HFFc6 (cell line): Measurements from ENCODE around the gene DHDH. TPM values are rescaled to one million over a fixed set of nuclear protein-coding genes. Genes with fewer than 3 reads are reported as not detected.
A peak's percentile ranks its signal among the peaks of the same experiment; 100 is the strongest.
"Not testable (repeated sequence)": the region's sequence is repeated elsewhere in the genome, so short reads cannot be mapped to it uniquely, and the experiment has no call there.

Experiments used
- DNase-seq: peaks from one replicate; pipeline ENCODE4 v3.0.0-alpha.2; 2018
- H3K27ac Mint-ChIP-seq: 2 replicates; pipeline ENCODE4 v1.8.0; 2020; ENCODE audit warnings: mild to moderate bottlenecking, mixed read lengths
- H3K27me3 Mint-ChIP-seq: 2 replicates; pipeline ENCODE4 v1.8.0; 2021; ENCODE audit warnings: mild to moderate bottlenecking, moderate library complexity, mixed read lengths; ENCODE audit not compliant: insufficient read depth
- H3K36me3 Mint-ChIP-seq: 2 replicates; pipeline ENCODE4 v1.8.0; 2021; ENCODE audit warnings: low read depth, mixed read lengths
- H3K4me1 Mint-ChIP-seq: 2 replicates; pipeline ENCODE4 v1.8.0; 2020; ENCODE audit warnings: low read depth, mixed read lengths
- H3K4me3 Mint-ChIP-seq: 2 replicates; pipeline ENCODE4 v1.8.0; 2020; ENCODE audit warnings: mild to moderate bottlenecking, moderate library complexity, mixed read lengths
- H3K9me3 Mint-ChIP-seq: 2 replicates; pipeline ENCODE4 v1.8.0; 2020; ENCODE audit warnings: mild to moderate bottlenecking, mixed read lengths
- CTCF ChIP-seq: fragments of 200-600 bp; sonication (generic); IDR thresholded peaks from 2 replicates; pipeline ENCODE4 v1.5.0; 2021; ENCODE audit warnings: antibody characterized with exemption, mild to moderate bottlenecking
- total RNA-seq, 6 experiments: library from RNA; stranded (reverse); fragmentation: NEBNext Ultra II Directional; extraction: Animal tissue kit (Norgen Biotek cat#: 25700); gene quantifications; 2 replicates in 1 of 6; 3 replicates in 5 of 6; pipeline ENCODE4 v1.2.3, GENCODE V29; 2021

Gene DHDH
- total RNA-seq, 6 experiments from 2014 or later: not detected

- Mint-ChIP-seq H3K4me1 (peaks cover 8% of the 10 kb centered on the region), H3K36me3 (peaks cover 34% of the 10 kb centered on the region; the same call in 1 of the 2 replicates), H3K9me3 (no peaks in the 10 kb centered on the region), H3K27ac (no peak overlapping the region), H3K27me3 (no peaks in the 10 kb centered on the region; the same call in 1 of the 2 replicates), H3K4me3 (no peak overlapping the region)
- no peak for TF ChIP-seq CTCF
- DNase-seq: no peak
Observed at GRCh38 chr19:48905664-48906063, 27.8 kb upstream of the DHDH start.

- H3K4me1 Mint-ChIP-seq: peaks cover 1% of the 10 kb centered on the region
- no peak overlapping the region for H3K27ac Mint-ChIP-seq
- DNase-seq: no peak
- H3K4me3 Mint-ChIP-seq: no peak overlapping the region
- peaks cover 29% of the 10 kb centered on the region; the same call in 1 of the 2 replicates for H3K36me3 Mint-ChIP-seq
- H3K27me3 Mint-ChIP-seq: no peaks in the 10 kb centered on the region; the same call in 1 of the 2 replicates
- no peak for TF ChIP-seq CTCF
- no peaks in the 10 kb centered on the region for H3K9me3 Mint-ChIP-seq
Observed at GRCh38 chr19:48906324-48906723, 27.2 kb upstream of the DHDH start.

- DNase-seq: no peak
- Mint-ChIP-seq H3K4me1 (no peaks in the 10 kb centered on the region), H3K27ac (no peak overlapping the region), H3K36me3 (peaks cover 25% of the 10 kb centered on the region), H3K27me3 (no peaks in the 10 kb centered on the region; the same call in 1 of the 2 replicates), H3K9me3 (no peaks in the 10 kb centered on the region), H3K4me3 (no peak overlapping the region)
- TF ChIP-seq CTCF: no peak
Observed at GRCh38 chr19:48907671-48908070, 25.8 kb upstream of the DHDH start.

- H3K27me3 Mint-ChIP-seq, DNase-seq, H3K27ac Mint-ChIP-seq, H3K4me3 Mint-ChIP-seq, H3K9me3 Mint-ChIP-seq, H3K4me1 Mint-ChIP-seq: not testable (repeated sequence)
- H3K36me3 Mint-ChIP-seq: peaks cover 33% of the 10 kb centered on the region
Observed at GRCh38 chr19:48909424-48910077, 23.9 kb upstream of the DHDH start.

GRCh38 chr19:48910803-48911202 is 22.7 kb upstream of the DHDH start:
- Mint-ChIP-seq H3K4me1 (no peaks in the 10 kb centered on the region), H3K4me3 (no peak overlapping the region), H3K27me3 (no peaks in the 10 kb centered on the region; the same call in 1 of the 2 replicates), H3K27ac (no peak overlapping the region), H3K36me3 (peaks cover 28% of the 10 kb centered on the region), H3K9me3 (no peaks in the 10 kb centered on the region)
- no peak for TF ChIP-seq CTCF
- no peak for DNase-seq

GRCh38 chr19:48913114-48913889 is 20.2 kb upstream of the DHDH start:
- DNase-seq: no peak
- no peak for TF ChIP-seq CTCF
- H3K9me3 Mint-ChIP-seq: no peaks in the 10 kb centered on the region
- H3K27ac Mint-ChIP-seq: 0 out of 2 replicates have a peak overlapping the region, but pooled peaks have one; percentile 16
- no peaks in the 10 kb centered on the region for H3K4me1 Mint-ChIP-seq
- H3K4me3 Mint-ChIP-seq: no peak overlapping the region
- no peaks in the 10 kb centered on the region; the same call in 1 of the 2 replicates for H3K27me3 Mint-ChIP-seq
- peaks cover 29% of the 10 kb centered on the region for H3K36me3 Mint-ChIP-seq
